ENCODE data around the gene RIBC1. TPM values are rescaled to one million over a fixed set of nuclear protein-coding genes. Genes with fewer than 3 reads are reported as not detected.

RIBC1 gene
- total and polyA plus RNA-seq, 9 of the 15 experiments (the other 6 are each of a cell fraction or from before 2014, with no cell fraction given), result 0.07 to 0.51 (median 0.44) TPM

GRCh38 chrX:53422086-53422860, 400 bp upstream of the RIBC1 start, which contains the start of gene SMC1A (continued):
- no peak for TF ChIP-seq THAP7 (CRISPR knock-in tag; IDR thresholded peaks at IDR 0.05)
- TF ChIP-seq HLTF (IDR thresholded peaks at IDR 0.05), result peak; percentile 25; the same call in 1 of the 2 replicates
- TF ChIP-seq BCLAF1 (IDR thresholded peaks at IDR 0.05; ENCODE audit: borderline replicate concordance in 1 of 2, control insufficient read depth in 1 of 2, low read depth in 2 of 2, low read length in 1 of 2), result peak in 1 of 2 experiments; percentile 72; a peak in 1 of 4 replicates
- TF ChIP-seq MAZ (CRISPR knock-in tag; conservative IDR thresholded peaks at IDR 0.05 in 1 of 2, IDR thresholded peaks at IDR 0.05 in 1 of 2), result peak; percentile 54 to 59; a peak in 2 of 4 replicates
- peak; percentile 99 for TF ChIP-seq PRDM10 (IDR thresholded peaks at IDR 0.05; ENCODE audit: partially characterized antibody)
- peak; percentile 76 for TF ChIP-seq AFF4 (CRISPR knock-in tag; IDR thresholded peaks at IDR 0.05)
- TF ChIP-seq ZNF609 (CRISPR knock-in tag; IDR thresholded peaks at IDR 0.05; ENCODE audit: borderline replicate concordance), result no peak
- TF ChIP-seq CREM (IDR thresholded peaks at IDR 0.05; ENCODE audit: low read depth), result peak; percentile 70
